Tibial nerve (tissue), 4 donors: ENCODE data around the gene EN2.

Experiments used
- EP300 ChIP-seq, 2 donors: sonication (generic); formaldehyde crosslinking; IDR thresholded peaks; one replicate each; pipeline ENCODE4 v1.6.1; 2017; ENCODE audit warnings: antibody characterized with exemption in 2 of 2, mild to moderate bottlenecking in 1 of 2
- POLR2A ChIP-seq, 2 donors: fragments of 450-650 bp; IDR thresholded peaks; one replicate each; pipeline ENCODE4 v1.6.1; 2017; ENCODE audit warnings: antibody characterized with exemption in 2 of 2, mild to moderate bottlenecking in 2 of 2, moderate library complexity in 2 of 2
- TF ChIP-seq, protein P1 (sequence below), 5 experiments: fragments of 200-600 bp in 3 of 5; fragments of 450-650 bp in 2 of 5; sonication (generic) in 3 of 5; IDR thresholded peaks; one replicate each; pipeline ENCODE4 v1.5.1; 2016 to 2019; ENCODE audit warnings: antibody characterized with exemption in 5 of 5, mild to moderate bottlenecking in 3 of 5, moderate library complexity in 2 of 5

DNA sequence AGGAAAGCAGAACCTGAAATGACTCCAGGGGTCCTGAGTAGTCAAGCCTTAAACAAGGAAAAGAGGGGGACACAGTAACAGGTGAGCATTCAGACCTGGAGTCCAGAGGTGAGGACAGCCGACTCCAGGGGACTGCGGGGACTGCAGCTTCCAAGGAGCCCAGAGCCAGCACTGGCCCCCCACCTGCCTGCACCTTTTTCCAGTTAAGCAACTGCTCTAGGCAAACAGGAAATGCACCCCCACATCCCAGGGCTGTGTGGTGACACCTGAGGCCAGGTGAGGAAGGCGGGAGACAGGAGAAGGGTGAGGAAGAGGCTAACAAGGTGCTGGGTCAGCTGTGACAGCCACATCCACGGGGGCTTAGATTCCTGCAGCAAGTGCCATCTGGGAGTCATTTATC, 20.1 kb upstream of the EN2 start:
- TF ChIP-seq, protein P1, sequence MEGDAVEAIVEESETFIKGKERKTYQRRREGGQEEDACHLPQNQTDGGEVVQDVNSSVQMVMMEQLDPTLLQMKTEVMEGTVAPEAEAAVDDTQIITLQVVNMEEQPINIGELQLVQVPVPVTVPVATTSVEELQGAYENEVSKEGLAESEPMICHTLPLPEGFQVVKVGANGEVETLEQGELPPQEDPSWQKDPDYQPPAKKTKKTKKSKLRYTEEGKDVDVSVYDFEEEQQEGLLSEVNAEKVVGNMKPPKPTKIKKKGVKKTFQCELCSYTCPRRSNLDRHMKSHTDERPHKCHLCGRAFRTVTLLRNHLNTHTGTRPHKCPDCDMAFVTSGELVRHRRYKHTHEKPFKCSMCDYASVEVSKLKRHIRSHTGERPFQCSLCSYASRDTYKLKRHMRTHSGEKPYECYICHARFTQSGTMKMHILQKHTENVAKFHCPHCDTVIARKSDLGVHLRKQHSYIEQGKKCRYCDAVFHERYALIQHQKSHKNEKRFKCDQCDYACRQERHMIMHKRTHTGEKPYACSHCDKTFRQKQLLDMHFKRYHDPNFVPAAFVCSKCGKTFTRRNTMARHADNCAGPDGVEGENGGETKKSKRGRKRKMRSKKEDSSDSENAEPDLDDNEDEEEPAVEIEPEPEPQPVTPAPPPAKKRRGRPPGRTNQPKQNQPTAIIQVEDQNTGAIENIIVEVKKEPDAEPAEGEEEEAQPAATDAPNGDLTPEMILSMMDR (IDR thresholded peaks at IDR 0.05), result no peak
- TF ChIP-seq POLR2A (IDR thresholded peaks at IDR 0.05), result no peak
- TF ChIP-seq EP300 (IDR thresholded peaks at IDR 0.05), result no peak
